OCI-LY1 (cell line): Measurements from ENCODE around the gene FBXW7.

Source experiments
- H2AFZ ChIP-seq: fragments of 200-600 bp; sonication (generic), shearing (Covaris generic); 2 replicates; pipeline ENCODE4 v1.6.0; 2014; ENCODE audit warnings: antibody characterized with exemption, mild to moderate bottlenecking, low read length
- H3F3A ChIP-seq: fragments of 200-600 bp; sonication (generic), shearing (Covaris generic); 2 replicates; pipeline ENCODE4 v1.6.0; 2014; ENCODE audit warnings: mild to moderate bottlenecking, antibody characterized with exemption, low read length, moderate library complexity; ENCODE audit not compliant: insufficient read depth
- H3K27ac ChIP-seq: fragments of 200-600 bp; sonication (generic); 2 replicates; pipeline ENCODE4 v1.5.1; 2014; ENCODE audit warnings: low read length, mixed run types, mild to moderate bottlenecking, low read depth; ENCODE audit not compliant: poor library complexity, severe bottlenecking
- H3K27me3 ChIP-seq: fragments of 200-600 bp; sonication (generic); 2 replicates; pipeline ENCODE4 v1.6.0; 2014; ENCODE audit warnings: antibody characterized with exemption, mild to moderate bottlenecking, low read length, moderate library complexity; ENCODE audit not compliant: insufficient read depth
- H3K36me3 ChIP-seq: fragments of 200-600 bp; sonication (generic); 2 replicates; pipeline ENCODE4 v1.6.1; 2014; ENCODE audit warnings: mild to moderate bottlenecking, antibody characterized with exemption, low read length, moderate library complexity, mixed read lengths; ENCODE audit not compliant: insufficient read depth
- H3K4me1 ChIP-seq: fragments of 200-600 bp; sonication (generic); 2 replicates; pipeline ENCODE4 v1.5.1; 2014; ENCODE audit warnings: mild to moderate bottlenecking, low read length, moderate library complexity; ENCODE audit not compliant: insufficient read depth, severe bottlenecking
- H3K4me2 ChIP-seq: fragments of 200-600 bp; sonication (generic), shearing (Covaris generic); 2 replicates; pipeline ENCODE4 v1.6.1; 2014; ENCODE audit warnings: low read length
- H3K4me3 ChIP-seq: fragments of 200-600 bp; sonication (generic); 2 replicates; pipeline ENCODE4 v1.5.1; 2014; ENCODE audit warnings: low read length, low read depth, mild to moderate bottlenecking, mixed read lengths; ENCODE audit not compliant: poor library complexity, severe bottlenecking
- H3K79me2 ChIP-seq: fragments of 200-600 bp; shearing (Covaris generic); 2 replicates; pipeline ENCODE4 v1.6.1; 2016; ENCODE audit warnings: mixed run types, low read length, mixed read lengths; ENCODE audit not compliant: insufficient read depth
- H3K9ac ChIP-seq: fragments of 200-600 bp; sonication (generic), shearing (Covaris generic); 2 replicates; pipeline ENCODE4 v1.6.1; 2014; ENCODE audit warnings: mild to moderate bottlenecking, low read length, mixed read lengths
- H3K9me2 ChIP-seq: fragments of 200-600 bp; sonication (generic), shearing (Covaris generic); 2 replicates; pipeline ENCODE4 v1.6.1; 2014; ENCODE audit warnings: low read depth, mild to moderate bottlenecking, low read length, mixed read lengths
- H3K9me3 ChIP-seq: fragments of 200-600 bp; shearing (Covaris generic); 2 replicates; pipeline ENCODE4 v1.6.1; 2014; ENCODE audit warnings: low read length, mixed read lengths
- H4K20me1 ChIP-seq: fragments of 200-600 bp; sonication (generic), shearing (Covaris generic); 2 replicates; pipeline ENCODE4 v1.6.0; 2016; ENCODE audit warnings: mild to moderate bottlenecking, low read length; ENCODE audit not compliant: insufficient read depth
- CTCF ChIP-seq: fragments of 200-600 bp; sonication (generic), shearing (Covaris generic); IDR thresholded peaks from 2 replicates; pipeline ENCODE4 v1.5.1; 2017; ENCODE audit warnings: mild to moderate bottlenecking, antibody characterized with exemption, low read length, moderate library complexity, mixed read lengths
- EZH2 ChIP-seq: fragments of 200-600 bp; sonication (generic), shearing (Covaris generic); IDR thresholded peaks from 2 replicates; pipeline ENCODE4 v1.8.0; 2017; ENCODE audit warnings: borderline replicate concordance, mixed run types, mild to moderate bottlenecking, antibody characterized with exemption, low read length, moderate library complexity, mixed read lengths

Gene FBXW7

DNA sequence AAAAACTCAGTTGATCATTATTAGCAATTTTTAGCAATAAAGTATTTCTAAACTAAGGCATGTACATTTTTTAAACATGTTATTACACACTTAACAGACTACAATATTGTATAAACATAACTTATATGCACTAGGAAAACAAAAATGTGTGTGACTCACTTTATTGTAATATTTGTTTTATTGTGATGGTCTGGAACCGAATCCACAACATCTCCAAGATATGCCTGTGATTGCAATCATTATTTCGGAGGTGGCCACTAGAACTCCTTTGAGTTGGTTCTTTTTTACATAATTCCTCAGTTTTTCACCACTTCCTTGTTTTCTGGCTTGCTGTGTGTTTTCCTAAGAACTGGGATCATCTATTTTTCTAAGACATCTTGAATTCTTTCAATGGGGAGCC is 53.7 kb downstream of the FBXW7 start:
- H4K20me1 ChIP-seq: no peaks in the 10 kb centered on the region
- H3K9me3 ChIP-seq: peaks cover 18% of the 10 kb centered on the region
- H3K4me2 ChIP-seq: no peak overlapping the region
- peaks cover 62% of the 10 kb centered on the region for H3K36me3 ChIP-seq
- no peaks in the 10 kb centered on the region for H3F3A ChIP-seq
- no peak overlapping the region for H2AFZ ChIP-seq
- H3K9me2 ChIP-seq: no peaks in the 10 kb centered on the region
- H3K79me2 ChIP-seq: peaks cover 69% of the 10 kb centered on the region
- H3K27ac ChIP-seq: no peak overlapping the region
- TF ChIP-seq EZH2 (no peak), CTCF (no peak)
- no peak overlapping the region for H3K9ac ChIP-seq
- no peak overlapping the region for H3K4me3 ChIP-seq
- H3K27me3 ChIP-seq: no peaks in the 10 kb centered on the region
- no peaks in the 10 kb centered on the region for H3K4me1 ChIP-seq

DNA sequence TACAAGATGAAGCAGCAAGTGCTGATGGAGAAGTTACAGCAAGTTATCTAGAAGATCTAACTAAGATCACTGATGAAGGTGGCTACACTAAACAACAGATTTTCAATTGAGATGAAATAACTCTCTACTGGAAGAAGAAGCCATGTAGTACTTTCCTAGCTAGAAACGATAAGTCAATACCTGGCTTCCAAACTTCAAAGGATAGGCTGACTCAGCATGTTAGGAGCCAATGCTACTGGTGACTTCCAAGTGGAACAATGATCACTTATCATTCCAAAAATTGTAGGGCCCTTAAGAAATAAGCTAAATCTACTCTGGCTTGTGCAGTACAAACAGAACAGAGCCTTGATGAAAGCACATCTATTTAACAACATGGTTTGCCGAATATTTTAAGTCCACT is 55.0 kb downstream of the FBXW7 start:
- no peak overlapping the region for H3K27ac ChIP-seq
- H3K79me2 ChIP-seq: peaks cover 66% of the 10 kb centered on the region
- H3K4me1 ChIP-seq: no peaks in the 10 kb centered on the region
- H2AFZ ChIP-seq: no peak overlapping the region
- no peaks in the 10 kb centered on the region for H3K27me3 ChIP-seq
- H3K4me3 ChIP-seq: no peak overlapping the region
- no peak overlapping the region for H3K9ac ChIP-seq
- H4K20me1 ChIP-seq: no peaks in the 10 kb centered on the region
- TF ChIP-seq CTCF: no peak
- TF ChIP-seq EZH2: no peak
- no peaks in the 10 kb centered on the region for H3F3A ChIP-seq
- H3K9me2 ChIP-seq: no peaks in the 10 kb centered on the region
- peaks cover 62% of the 10 kb centered on the region for H3K36me3 ChIP-seq
- H3K4me2 ChIP-seq: no peak overlapping the region
- peaks cover 22% of the 10 kb centered on the region for H3K9me3 ChIP-seq

DNA sequence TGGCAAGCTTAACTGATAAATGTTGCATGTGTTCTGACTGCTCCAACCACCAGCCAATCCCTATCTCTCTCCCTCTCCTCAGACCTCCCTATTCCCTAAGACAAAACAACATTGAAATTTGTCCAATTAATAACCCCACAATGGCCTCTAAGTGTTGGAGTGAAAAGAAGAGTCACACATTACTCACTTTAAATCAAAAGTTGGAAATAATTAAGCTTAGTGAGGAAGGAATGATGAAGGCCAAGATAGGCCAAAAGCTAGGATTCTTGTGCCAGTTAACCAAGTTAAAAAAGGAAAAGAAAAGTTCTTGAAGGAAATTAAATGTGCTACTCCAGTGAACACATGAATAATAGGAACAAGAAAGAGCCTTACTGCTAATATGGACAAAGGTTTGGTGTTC is 55.6 kb downstream of the FBXW7 start:
- no peaks in the 10 kb centered on the region for H4K20me1 ChIP-seq
- no peaks in the 10 kb centered on the region for H3K4me1 ChIP-seq
- H3K9ac ChIP-seq: no peak overlapping the region
- peaks cover 27% of the 10 kb centered on the region for H3K9me3 ChIP-seq
- H3K4me2 ChIP-seq: no peak overlapping the region
- TF ChIP-seq EZH2 (no peak), CTCF (no peak)
- H3K9me2 ChIP-seq: no peaks in the 10 kb centered on the region
- no peak overlapping the region for H3K27ac ChIP-seq
- H3K4me3 ChIP-seq: no peak overlapping the region
- H3K36me3 ChIP-seq: peaks cover 60% of the 10 kb centered on the region
- H3F3A ChIP-seq: no peaks in the 10 kb centered on the region; the same call in 1 of the 2 replicates
- H3K79me2 ChIP-seq: peaks cover 66% of the 10 kb centered on the region
- no peak overlapping the region for H2AFZ ChIP-seq
- H3K27me3 ChIP-seq: no peaks in the 10 kb centered on the region
